GM19023 (cell line): ENCODE measurements around the gene UBE2O.

Source experiments
- ATAC-seq: cut with Tn5 transposase; IDR thresholded peaks from one replicate; pipeline ENCODE4 v1.9.1; 2021; ENCODE audit warnings: mild to moderate bottlenecking, moderate library complexity; ENCODE audit not compliant: unreplicated experiment

Gene UBE2O

GRCh38 chr17:76487451-76488192 lies 34.7 kb upstream of the UBE2O start:
- ATAC-seq, result no peak

GRCh38 chr17:76485569-76485968 lies 32.6 kb upstream of the UBE2O start:
- no peak for ATAC-seq

DNA sequence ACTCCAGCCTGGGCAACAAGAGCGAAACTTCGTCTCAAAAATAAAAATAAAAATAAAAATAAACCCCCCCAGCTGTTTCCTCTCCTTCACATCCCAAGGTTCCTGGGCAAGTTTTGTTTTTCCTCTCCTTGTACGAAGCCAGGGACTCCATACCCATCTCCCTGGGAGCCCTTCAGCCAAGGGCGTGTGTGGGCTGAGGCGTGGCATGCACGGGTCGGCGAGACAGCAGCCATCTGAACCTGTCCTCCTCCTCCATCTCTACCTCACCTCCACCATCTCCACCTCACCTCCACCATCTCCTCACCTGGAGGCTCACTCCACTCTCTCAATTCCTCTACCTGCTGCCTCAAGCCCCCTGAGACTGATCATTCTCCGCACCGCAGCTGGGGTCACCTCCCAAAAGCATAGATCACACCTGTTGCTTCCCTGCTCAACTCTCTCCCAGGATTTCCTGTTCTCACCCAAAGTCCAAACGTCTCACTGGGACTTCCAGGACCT lies 31.3 kb upstream of the UBE2O start:
- no peak for ATAC-seq

- peak; percentile 51 for ATAC-seq
Measured at GRCh38 chr17:76481071-76481655, 28.2 kb upstream of the UBE2O start.

DNA sequence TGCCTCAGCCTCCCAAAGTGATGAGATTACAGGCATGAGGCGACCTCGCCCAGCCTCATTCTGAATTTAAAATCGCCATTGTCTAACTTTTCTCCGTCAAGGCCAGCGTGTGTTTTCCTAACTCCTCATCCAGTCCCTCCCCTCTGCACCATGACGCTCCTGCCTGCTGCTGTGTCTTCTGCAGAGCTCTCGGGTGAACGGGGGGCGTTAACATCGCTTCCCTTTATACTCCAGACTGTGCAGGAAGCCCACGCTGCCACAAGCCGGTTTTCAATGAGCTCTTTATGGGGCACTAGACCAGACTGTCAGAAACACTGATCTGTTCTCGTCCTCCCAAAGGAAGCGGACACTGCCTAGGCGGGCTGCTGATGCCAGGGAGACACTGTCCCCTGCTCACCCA lies 27.7 kb upstream of the UBE2O start:
- no peak for ATAC-seq

DNA sequence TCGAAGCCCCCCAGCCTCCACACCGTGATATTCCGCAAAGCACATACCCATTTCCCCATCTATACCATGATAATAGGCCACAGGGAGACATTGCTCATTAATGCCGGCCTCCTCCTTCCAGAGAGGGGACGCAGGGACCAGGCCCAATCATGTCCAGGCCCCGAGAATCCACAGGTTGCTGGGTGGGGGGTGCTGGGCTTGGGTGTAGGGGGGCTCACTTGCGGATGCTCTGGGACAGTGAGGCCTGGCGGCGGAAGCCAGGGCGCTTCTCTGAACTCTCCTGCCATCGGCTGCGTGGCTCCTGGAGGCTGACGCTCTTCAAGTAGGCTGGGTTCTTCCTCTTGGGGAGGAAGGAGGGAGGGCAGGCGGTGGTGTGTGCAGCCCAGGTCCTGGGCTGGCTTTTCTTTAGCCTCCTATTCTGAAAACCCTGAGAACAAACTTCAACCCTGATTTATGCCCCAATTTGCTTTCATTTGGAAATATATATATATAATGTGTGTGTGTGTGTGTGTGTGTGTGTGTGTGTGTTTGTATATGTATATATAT lies 26.6 kb upstream of the UBE2O start:
- ATAC-seq, result no peak

- ATAC-seq, result no peak
Measured at GRCh38 chr17:76478730-76479514, 26.0 kb upstream of the UBE2O start.

DNA sequence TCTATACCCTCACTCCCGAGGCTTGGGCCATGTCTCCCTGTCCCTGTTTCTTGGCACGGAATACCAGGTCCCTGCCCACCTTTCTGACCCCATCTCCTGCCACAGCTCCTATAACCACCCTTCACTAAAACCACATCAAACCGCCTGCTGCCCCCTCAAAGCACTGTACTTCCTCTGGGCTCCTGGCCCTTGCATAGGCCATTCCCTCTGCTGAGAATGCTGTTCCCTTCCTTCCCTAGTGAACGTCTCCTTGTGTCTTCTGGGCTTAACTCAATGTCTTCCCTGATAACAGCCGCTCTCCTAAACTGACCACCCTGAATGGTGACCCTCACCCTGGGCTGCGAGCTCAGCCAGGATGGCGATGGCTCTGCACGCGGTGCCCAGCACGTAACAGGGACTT lies 25.1 kb upstream of the UBE2O start:
- ATAC-seq, result no peak

DNA sequence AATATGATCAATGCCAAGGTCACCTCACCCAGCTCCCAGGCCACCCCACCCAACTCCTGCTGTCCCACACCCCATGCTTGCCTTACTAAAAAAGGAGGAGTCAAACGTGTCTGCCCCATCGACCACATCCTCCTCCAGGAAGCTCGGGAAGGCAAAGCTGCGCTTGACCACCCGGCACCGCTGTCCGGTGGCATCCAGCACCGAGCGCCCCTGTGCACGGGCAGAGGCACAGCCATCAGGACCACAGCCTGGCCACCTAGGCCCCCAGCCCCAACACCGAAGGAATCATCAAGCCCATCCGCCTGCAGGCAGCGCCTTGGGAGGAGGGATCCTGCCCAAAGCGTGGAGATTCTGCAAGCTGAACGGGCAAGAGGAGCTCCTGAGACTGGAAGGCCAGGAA lies 24.6 kb upstream of the UBE2O start:
- ATAC-seq, result no peak

- no peak for ATAC-seq
Measured at GRCh38 chr17:76476736-76477135, 23.8 kb upstream of the UBE2O start.

DNA sequence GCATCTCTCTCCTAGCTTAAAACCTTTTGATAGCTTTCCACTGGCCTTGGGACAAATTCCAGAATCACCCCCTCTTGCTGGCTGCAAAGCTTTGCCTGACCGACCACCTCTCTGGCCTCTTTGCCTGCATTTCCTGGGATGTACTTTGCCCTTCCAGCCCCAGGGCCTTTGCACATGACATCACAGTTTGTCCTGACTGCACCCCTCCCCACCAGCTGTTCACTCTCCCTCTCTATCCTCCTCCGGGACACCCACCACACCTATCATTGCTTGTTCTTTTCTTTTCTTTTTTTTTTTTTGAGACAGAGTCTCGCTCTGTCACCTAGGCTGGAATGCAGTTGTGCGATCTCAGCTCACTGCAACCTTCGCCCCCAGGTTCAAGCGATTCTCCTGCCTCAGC lies 22.4 kb upstream of the UBE2O start:
- ATAC-seq, result no peak

DNA sequence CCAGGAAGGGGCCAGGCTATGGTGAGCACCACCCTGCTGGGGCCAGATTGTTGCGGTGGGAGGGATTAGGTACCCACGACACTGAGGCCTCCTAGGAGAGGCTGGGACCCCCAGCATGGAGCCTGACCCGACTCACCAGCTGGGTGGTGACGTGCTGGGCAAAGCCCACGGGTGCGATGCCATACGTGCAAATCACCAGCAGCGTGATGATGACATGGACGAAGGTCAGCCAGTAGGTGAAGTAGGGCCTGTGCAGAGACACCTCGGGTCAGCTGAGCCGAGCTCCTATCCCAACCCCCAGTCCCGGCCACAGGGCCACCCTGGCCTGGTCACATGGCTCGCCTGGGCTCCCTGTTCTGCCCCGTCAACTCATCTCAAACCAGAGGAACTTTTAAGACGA lies 21.9 kb upstream of the UBE2O start:
- ATAC-seq, result no peak

DNA sequence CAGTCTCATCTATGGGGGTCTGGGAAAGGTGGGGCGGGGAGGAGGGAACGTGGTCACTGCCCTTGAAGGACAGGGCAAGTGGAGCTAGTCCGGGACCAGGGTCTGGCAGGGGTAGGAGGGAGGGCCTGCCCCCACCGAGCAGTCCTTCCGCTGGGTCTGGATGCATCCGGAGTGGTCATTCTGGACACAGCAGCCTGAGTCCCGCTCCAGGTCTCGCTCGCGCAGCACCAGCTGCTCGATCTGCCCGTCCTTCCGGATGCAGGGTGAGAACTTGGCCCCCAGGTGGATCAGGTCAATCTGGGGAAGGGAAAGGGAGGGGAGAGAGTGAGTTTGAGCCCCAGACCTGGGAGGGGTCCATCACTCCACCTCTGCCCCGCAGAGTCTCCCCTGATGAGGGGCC lies 21.3 kb upstream of the UBE2O start:
- ATAC-seq, result no peak

- ATAC-seq, result no peak
Measured at GRCh38 chr17:76473541-76473985, 20.6 kb upstream of the UBE2O start.

GRCh38 chr17:76472726-76473125 lies 19.8 kb upstream of the UBE2O start:
- no peak for ATAC-seq

- no peak for ATAC-seq
Measured at GRCh38 chr17:76472258-76472645, 19.3 kb upstream of the UBE2O start.

- no peak for ATAC-seq
Measured at GRCh38 chr17:76471498-76472257, 18.7 kb upstream of the UBE2O start.

- ATAC-seq, result no peak
Measured at GRCh38 chr17:76469991-76470739, 17.2 kb upstream of the UBE2O start.

GRCh38 chr17:76469076-76469990 lies 16.4 kb upstream of the UBE2O start:
- ATAC-seq, result no peak
